ENCODE results near the gene C6orf58. TPM values are rescaled to one million over a fixed set of nuclear protein-coding genes. Genes with fewer than 3 reads are reported as not detected.
A peak's percentile ranks its signal among the peaks of the same experiment; 100 is the strongest.
"Not testable (repeated sequence)": the region's sequence is repeated elsewhere in the genome, so short reads cannot be mapped to it uniquely, and the experiment has no call there.

C6orf58 gene
- total RNA-seq, 1 experiment from 2014 or later: not detected

DNA sequence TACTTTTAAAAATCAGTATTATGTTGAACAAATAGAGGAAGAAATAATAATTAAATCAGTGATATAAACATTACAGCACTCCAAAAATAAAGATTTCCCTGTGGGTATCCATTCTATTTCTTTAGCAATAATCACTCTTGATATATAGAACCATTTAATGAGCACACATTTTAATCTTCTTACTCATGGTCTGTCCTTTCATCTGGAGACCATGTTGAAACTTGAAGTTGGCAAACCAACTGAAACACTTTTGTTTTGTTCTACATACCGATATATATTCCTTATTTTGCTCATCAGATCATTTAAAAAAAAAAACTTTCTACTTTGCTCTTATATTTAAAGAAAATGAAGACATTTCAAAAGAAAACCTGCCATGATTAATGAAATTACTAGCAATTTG is 13.4 kb downstream of the C6orf58 start:
- DNase-seq (ENCODE audit: low spot score): no peak

DNA sequence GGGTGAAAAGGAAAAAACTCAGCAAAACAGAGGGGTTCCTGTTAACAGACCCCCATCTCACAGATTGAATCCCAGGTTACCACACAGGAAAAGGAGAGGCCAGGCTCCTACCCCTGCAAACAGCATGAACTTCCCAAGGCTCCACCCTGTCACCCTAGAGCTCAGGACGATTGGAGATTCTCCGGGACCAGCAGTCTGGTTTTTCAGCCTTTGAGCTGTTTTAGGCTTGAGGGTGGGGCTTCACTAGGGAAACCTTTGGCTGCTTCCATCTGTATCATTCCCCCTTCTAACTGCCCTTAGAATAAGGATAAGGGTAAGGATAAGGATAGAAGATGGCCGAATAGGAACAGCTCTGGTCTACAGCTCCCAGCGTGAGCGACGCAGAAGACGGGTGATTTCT is 16.0 kb downstream of the C6orf58 start:
- DNase-seq (ENCODE audit: low spot score): no peak

DNA sequence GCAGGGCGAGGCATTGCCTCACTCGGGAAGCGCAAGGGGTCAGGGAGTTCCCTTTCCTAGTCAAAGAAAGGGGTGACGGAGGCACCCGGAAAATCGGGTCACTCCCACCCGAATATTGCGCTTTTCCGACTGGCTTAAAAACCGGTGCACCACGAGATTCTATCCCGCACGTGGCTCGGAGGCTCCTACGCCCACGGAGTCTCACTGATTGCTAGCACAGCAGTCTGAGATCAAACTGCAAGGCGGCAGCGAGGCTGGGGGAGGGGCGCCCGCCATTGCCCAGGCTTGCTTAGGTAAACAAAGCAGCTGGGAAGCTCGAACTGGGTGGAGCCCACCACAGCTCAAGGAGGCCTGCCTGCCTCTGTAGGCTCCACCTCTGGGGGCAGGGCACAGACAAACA is 16.5 kb downstream of the C6orf58 start:
- DNase-seq (ENCODE audit: low spot score): not testable (repeated sequence)

DNA sequence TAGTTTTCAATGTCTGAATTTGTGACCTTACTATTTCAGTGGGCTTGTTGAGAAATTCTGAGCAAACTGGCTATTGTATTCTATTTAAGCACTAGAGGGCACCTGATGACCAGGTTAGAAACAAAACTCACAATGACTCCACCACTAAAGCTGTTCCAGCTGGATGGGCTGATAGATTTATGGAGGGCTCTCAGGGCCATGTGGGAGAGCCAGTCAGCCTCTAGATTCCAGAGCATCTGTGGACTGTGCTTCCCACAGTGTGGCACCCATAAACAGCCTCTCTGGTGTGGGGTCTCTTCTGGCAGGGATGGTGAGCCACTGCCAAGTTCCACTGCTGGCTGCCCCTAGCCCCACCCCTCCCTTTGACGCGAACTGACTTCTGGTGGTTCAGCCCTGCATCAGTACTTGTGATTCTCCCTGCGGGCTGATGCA is 29.2 kb downstream of the C6orf58 start:
- DNase-seq (ENCODE audit: low spot score): peak; percentile 51

DNA sequence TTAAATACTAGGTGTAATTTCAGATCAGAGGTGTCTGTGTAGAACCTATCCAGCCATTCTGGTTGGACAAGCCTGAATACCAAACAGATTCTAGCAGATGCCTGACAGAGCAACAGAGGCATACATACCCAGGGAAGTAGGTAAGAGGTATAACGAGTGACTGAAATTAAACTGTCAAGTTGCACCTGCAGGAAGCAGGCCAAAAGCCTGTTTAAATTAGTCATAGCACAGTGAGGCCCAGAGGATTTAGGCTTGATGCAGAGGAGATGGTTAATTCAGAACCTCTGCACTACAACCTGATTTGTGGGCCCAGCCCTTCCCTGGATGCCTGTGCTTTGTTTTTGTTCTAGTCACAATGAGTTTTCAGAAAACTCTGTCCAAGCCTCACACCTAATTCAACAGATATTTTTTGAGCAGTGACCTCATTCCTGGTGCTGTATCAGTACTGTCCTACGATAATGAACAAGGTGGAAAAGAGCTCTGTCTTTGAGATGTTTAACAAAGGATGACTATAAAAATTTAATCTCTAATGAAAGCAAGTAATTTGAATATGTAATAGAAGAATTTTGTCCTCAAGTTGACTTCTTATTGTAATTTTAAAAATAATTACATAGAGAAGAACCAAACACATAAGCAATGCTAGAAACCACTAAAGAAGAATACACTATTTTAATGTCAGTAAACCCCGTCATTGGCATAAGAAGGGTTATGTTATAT is 31.7 kb downstream of the C6orf58 start:
- DNase-seq (ENCODE audit: low spot score): no peak

DNA sequence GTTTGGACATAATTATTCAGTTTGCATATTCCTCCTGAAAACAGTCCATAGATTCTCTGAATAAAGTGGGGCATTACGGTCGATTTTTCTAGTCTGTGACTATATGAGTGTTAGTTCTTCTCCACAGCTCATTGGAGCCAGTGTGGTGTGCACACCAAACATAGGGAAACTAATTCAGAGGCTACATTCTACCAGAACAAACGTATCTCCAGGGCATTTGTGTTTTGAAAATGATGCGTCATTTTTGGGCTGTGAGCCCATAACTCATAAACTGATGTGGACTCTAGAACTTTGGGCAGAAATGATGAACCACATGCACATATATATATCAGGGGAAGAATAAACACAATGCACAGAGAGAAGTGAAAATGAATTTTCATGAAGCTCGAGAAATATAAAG is 41.8 kb downstream of the C6orf58 start:
- DNase-seq (ENCODE audit: low spot score): no peak

DNA sequence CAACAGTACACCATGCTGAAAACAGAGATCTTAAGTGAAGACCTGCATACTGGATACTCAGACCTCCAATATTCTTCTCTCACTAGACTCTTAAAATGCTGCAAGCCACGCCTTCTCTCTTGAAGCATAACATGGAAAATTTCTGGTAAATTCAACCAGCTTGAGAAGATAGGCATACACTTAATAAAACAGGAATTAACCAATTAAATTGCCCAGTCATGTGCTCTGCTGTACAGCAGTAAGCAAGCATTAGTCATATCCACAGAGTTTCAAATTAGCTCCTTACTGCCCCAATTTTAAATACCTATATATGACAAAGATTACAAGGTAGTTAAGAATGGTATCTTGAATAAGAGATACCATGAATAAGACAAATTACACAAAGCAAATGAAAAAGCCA is 53.8 kb downstream of the C6orf58 start:
- DNase-seq (ENCODE audit: low spot score): no peak

DNA sequence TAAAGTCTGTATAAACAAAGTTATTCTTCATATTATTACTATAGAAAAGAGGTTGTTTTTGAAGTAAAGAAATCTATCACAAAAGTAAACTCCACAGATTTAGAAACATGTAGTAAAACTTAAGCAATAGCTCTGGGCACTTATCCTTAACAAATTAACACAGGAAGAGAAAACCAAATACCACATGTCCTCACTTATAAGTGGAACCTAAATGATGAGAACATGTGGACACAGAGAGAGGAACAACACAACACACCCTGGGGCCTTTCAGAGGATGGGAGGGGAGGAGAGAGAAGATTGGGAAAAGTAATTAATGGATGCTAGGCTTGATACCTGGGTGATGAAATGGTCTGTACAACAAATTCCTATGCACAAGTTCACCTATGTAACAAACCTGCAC is 57.2 kb downstream of the C6orf58 start:
- no peak for DNase-seq (ENCODE audit: low spot score)

DNA sequence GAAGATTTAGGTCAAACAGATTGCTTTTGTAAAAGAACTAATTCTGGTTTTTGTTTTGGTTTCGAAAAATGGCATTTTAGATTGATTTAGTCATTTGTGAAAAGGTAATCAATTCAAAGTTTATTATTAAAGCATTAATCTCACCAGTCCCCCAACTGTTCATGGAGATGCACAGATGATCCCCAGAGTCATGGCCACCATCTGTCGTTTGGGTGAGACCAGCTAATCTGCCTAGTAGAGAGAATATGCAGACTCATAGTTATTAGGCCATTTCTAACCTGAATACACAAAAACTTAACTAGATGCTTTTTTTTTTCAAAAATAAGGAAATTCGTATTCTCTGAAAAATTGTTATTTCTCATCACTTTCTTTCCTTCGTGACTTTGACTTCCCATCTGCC is 58.1 kb downstream of the C6orf58 start:
- no peak for DNase-seq (ENCODE audit: low spot score)

DNA sequence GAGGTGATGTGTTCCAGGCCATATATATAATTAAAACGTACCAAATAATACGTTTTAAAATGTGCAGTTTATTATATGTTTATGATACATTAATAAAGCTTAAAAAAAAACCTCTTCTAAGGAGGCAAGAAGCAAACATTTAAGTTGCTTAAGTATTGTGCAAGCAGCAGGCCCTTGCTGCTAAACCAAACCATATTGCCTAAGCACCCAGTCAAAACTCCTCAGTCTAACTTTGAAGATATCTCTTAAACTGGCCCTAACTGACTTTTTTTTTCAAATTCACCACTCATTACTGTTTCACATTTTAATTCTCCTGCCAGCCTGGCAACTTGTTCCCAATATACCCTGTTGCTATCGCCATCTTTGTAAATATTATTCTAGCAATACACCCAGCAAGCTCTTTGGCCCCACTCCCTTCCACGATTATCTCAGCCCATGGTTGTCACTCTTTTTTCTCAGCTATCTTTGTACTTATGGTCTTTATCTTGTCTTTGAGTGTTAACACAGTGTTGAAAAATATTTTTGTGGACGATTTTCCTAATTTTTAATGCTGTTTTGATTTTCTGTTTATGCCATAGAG is 60.9 kb downstream of the C6orf58 start:
- DNase-seq (ENCODE audit: low spot score): no peak

Other genes starting within 250 kb of the C6orf58 start
- 20.6 and 24.4 TPM in 2 replicates for gene ECHDC1, start 233.6 kb upstream of the C6orf58 start, total RNA-seq (2014; rRNA removed; shearing (Covaris generic))
- not detected in 2 replicates for gene KIAA0408, start 117.8 kb upstream of the C6orf58 start, total RNA-seq (2014; rRNA removed; shearing (Covaris generic))

Measured in HT-29 (cell line).